Activated T-cell treated with anti-CD3 and anti-CD28 coated beads, Interleukin-2, amount 50 U/mL, for 24 hours (primary cell): Measurements from ENCODE around the gene SUMF1.
A peak's percentile ranks its signal among the peaks of the same experiment; 100 is the strongest.

Source experiments
- DNase-seq: peaks from one replicate; pipeline ENCODE4 v3.0.0-alpha.2; 2020
- H3K27ac Mint-ChIP-seq: 2 replicates; pipeline ENCODE4 v1.8.0; 2020; ENCODE audit warnings: mild to moderate bottlenecking, mixed read lengths
- H3K27me3 Mint-ChIP-seq: 2 replicates; pipeline ENCODE4 v1.8.0; 2020; ENCODE audit warnings: mixed read lengths
- H3K36me3 Mint-ChIP-seq: 2 replicates; pipeline ENCODE4 v1.8.0; 2020; ENCODE audit warnings: low read depth, mixed read lengths
- H3K4me1 Mint-ChIP-seq: 2 replicates; pipeline ENCODE4 v1.8.0; 2020; ENCODE audit warnings: low read depth, mixed read lengths
- H3K4me3 Mint-ChIP-seq: 2 replicates; pipeline ENCODE4 v1.8.0; 2020; ENCODE audit warnings: mild to moderate bottlenecking, moderate library complexity, mixed read lengths
- H3K9me3 Mint-ChIP-seq: 2 replicates; pipeline ENCODE4 v1.8.0; 2020; ENCODE audit warnings: mixed read lengths

Gene SUMF1

DNA sequence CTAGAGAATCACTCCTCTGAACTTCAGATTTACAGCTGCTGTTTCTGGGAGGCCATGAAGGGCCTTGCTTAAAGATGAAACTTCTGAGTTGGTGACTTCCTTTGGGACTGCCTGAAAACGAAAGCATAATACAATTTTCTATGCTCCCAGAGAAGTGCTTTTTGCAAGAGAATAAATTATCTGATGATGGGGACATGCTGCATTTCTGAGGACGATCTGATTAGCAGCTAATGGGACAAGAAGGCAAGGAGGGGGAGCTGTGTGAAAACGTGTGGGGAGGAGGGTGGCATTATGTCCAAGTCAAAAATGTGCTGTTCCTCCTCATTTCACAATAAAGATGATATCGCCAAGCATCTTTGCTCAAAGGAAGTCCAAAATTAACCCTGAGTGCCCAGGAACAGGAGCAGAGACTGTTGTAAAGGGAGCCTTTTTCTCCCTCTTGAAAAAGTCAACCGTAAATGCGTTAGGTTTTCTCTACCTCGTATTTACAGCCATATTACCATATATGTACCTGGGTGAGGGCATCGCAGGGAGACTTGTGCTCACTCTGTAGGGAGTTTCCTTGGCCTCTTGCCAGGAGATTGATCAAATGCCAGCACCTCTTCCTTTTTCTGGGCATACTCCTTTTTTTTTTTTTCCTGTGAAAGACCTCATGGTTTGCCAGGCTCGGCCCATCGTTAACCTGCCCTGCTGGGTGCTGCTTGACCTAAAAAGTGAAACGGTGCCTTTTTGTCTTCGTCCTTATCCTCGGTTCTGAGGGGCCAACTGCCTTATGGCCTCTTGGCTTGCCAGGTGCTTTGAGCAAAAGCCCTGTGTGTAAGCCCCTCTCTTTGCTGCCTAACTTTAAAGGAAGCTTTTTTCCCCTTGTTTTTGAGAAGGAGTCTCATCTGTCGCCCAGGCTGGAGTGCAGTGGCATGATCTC is 37.5 kb upstream of the SUMF1 start:
- Mint-ChIP-seq H3K4me1 (peaks cover 60% of the 10 kb centered on the region), H3K9me3 (no peaks in the 10 kb centered on the region), H3K27me3 (no peaks in the 10 kb centered on the region), H3K4me3 (peak overlapping the region; percentile 58), H3K27ac (peak overlapping the region; percentile 73), H3K36me3 (peaks cover 41% of the 10 kb centered on the region)
- peak; percentile 42 for DNase-seq

GRCh38 chr3:4503050-4503449 is 36.0 kb upstream of the SUMF1 start:
- Mint-ChIP-seq H3K36me3 (peaks cover 43% of the 10 kb centered on the region), H3K4me1 (peaks cover 53% of the 10 kb centered on the region)
- DNase-seq = no peak

GRCh38 chr3:4501927-4502326 is 34.9 kb upstream of the SUMF1 start:
- no peaks in the 10 kb centered on the region for H3K9me3 Mint-ChIP-seq
- no peak for DNase-seq
- H3K27me3 Mint-ChIP-seq = no peaks in the 10 kb centered on the region
- H3K4me3 Mint-ChIP-seq = no peak overlapping the region
- peaks cover 53% of the 10 kb centered on the region for H3K36me3 Mint-ChIP-seq
- H3K4me1 Mint-ChIP-seq = peaks cover 50% of the 10 kb centered on the region
- no peak overlapping the region for H3K27ac Mint-ChIP-seq

More at GRCh38 chr3:4503050-4503449, 36.0 kb upstream of the SUMF1 start:
- H3K9me3 Mint-ChIP-seq = no peaks in the 10 kb centered on the region
- H3K27me3 Mint-ChIP-seq = no peaks in the 10 kb centered on the region
- H3K4me3 Mint-ChIP-seq = no peak overlapping the region
- H3K27ac Mint-ChIP-seq = peak overlapping the region; percentile 73

DNA sequence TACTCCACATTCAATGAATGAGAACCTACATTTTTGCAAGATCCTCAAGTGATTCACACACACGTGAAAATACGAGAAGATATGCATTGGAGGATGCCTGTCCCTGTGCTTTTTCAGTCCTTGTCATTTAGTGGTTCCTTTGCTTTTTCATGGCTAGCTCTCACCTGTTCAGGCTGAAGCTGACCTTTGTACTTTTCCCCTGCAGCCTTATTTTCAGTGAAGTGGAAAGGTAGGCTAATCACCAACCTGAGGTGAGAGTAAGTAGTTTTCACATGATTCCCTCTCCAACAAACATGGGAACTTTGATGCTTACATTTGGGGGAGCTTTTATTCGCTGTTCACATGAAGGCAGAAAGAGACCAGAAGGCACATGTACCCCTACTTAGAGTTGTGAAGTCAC is 34.4 kb upstream of the SUMF1 start:
- Mint-ChIP-seq H3K4me3 (no peak overlapping the region), H3K9me3 (no peaks in the 10 kb centered on the region), H3K27ac (no peak overlapping the region), H3K36me3 (peaks cover 58% of the 10 kb centered on the region), H3K27me3 (no peaks in the 10 kb centered on the region), H3K4me1 (peaks cover 51% of the 10 kb centered on the region)
- DNase-seq = no peak

- H3K36me3 Mint-ChIP-seq = peaks cover 84% of the 10 kb centered on the region
- H3K9me3 Mint-ChIP-seq = no peaks in the 10 kb centered on the region
- H3K4me3 Mint-ChIP-seq = no peak overlapping the region
- H3K4me1 Mint-ChIP-seq = peaks cover 48% of the 10 kb centered on the region
- H3K27ac Mint-ChIP-seq = no peak overlapping the region
- H3K27me3 Mint-ChIP-seq = no peaks in the 10 kb centered on the region
- no peak for DNase-seq
These were observed 31.4 kb upstream of the SUMF1 start for GRCh38 chr3:4498446-4498845.

DNA sequence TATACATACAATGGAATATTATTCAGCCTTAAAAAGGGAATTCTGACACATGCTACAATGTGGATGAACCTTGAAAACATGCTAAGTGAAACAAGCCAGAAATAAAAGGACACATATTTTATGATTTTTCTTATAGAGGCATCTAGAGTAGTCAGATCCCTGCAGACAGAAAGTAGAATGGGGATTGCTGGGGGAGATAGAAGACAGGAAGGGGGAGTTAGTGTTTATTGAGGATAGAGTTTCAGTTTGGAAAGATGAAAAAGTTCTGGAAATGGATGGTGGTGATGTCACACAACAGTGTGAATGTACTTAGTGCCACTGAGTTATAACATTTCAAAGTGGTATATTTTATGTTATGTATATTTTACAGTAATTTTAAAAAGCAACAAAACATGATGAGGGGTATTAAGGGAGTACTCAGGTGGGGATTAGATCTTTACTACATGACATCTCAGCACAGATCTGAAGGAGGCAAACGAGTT is 30.8 kb upstream of the SUMF1 start:
- H3K27me3 Mint-ChIP-seq = no peaks in the 10 kb centered on the region
- H3K27ac Mint-ChIP-seq = no peak overlapping the region
- peaks cover 42% of the 10 kb centered on the region for H3K4me1 Mint-ChIP-seq
- no peak for DNase-seq
- H3K4me3 Mint-ChIP-seq = no peak overlapping the region
- no peaks in the 10 kb centered on the region for H3K9me3 Mint-ChIP-seq
- H3K36me3 Mint-ChIP-seq = peaks cover 80% of the 10 kb centered on the region

DNA sequence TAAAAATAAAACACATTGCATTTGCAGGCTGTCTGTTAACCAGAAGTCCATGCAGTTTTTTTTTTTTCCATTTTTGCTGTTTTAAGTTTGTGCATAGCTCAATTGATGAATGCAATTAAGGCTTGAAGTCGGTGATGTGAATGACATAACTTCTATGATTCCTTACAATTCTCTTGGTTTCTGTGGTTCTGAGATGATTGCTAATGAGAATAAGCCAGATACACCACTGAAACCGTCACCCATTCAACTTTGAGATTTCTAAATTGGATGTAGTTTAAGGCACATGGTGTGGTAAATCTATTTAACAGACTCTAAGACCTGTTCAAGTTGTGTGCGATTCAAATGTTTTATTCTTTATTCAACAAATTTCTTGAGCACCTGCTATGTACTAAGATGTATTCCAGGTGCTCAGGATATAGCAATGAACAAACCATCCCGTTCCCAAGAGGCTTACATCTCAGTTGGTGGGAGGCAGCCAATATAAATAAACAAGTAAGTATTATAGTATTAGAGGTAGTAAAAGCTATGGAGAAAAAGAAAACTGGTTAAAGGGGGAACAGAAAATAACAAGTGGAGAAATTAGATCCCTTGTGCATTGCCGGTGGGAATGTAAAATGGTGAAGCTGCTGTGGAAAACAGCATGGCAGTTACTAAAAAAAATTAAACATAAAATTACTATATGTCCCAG is 30.1 kb upstream of the SUMF1 start:
- no peak overlapping the region for H3K4me3 Mint-ChIP-seq
- peaks cover 85% of the 10 kb centered on the region for H3K36me3 Mint-ChIP-seq
- H3K27ac Mint-ChIP-seq = no peak overlapping the region
- peaks cover 43% of the 10 kb centered on the region for H3K4me1 Mint-ChIP-seq
- no peak for DNase-seq
- H3K27me3 Mint-ChIP-seq = no peaks in the 10 kb centered on the region
- no peaks in the 10 kb centered on the region for H3K9me3 Mint-ChIP-seq

GRCh38 chr3:4496087-4496452 is 29.0 kb upstream of the SUMF1 start:
- Mint-ChIP-seq H3K27me3 (peaks cover 3% of the 10 kb centered on the region), H3K27ac (peak overlapping the region; percentile 22), H3K9me3 (no peaks in the 10 kb centered on the region), H3K4me3 (peak overlapping the region; percentile 93), H3K36me3 (peaks cover 75% of the 10 kb centered on the region), H3K4me1 (peaks cover 49% of the 10 kb centered on the region)
- DNase-seq = no peak

DNA sequence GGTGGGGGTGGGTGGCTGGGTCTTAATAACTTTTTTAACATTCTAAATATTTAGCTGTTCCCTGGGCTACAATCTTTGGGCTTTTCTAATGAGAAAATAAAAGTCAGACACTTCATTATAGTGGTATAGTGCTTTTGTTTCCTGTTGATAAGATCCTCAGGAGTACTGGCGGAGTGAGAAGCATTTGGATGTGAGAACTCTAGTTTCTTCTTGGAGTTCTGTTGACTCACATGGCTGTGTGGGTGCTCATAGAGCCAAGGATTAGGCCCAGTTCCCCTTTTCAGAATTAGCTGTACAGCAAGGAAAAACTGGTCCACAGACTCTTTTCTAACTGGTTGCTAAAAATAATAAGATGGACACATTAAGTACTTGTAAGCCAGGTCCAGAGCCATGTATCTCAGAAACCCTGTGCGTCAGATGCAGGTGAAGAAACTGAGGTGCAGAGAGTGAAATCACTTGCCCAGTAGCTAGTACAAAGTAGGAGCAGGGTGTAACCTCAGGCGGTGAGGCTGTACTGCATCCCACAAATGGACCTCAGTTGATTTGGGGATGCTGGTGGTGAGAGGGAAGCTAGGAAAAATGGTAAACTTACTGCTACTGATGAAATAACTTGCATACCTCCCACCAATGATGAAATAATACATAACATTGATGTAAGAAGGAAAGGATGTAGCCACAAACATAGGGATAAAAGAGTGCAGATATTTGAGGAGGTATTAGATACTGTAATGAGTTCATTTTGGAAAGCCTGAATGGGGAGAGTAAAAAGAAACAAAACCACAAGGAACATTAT is 28.4 kb upstream of the SUMF1 start:
- Mint-ChIP-seq H3K27ac (peak overlapping the region; percentile 22), H3K9me3 (no peaks in the 10 kb centered on the region), H3K4me3 (peak overlapping the region; percentile 93), H3K27me3 (peaks cover 6% of the 10 kb centered on the region), H3K36me3 (peaks cover 69% of the 10 kb centered on the region), H3K4me1 (peaks cover 51% of the 10 kb centered on the region)
- no peak for DNase-seq

GRCh38 chr3:4494895-4495264 is 27.8 kb upstream of the SUMF1 start:
- Mint-ChIP-seq H3K4me3 (peak overlapping the region; percentile 93), H3K36me3 (peaks cover 63% of the 10 kb centered on the region), H3K27ac (peak overlapping the region; percentile 91), H3K27me3 (peaks cover 6% of the 10 kb centered on the region), H3K9me3 (no peaks in the 10 kb centered on the region), H3K4me1 (peaks cover 51% of the 10 kb centered on the region)
- DNase-seq = no peak

DNA sequence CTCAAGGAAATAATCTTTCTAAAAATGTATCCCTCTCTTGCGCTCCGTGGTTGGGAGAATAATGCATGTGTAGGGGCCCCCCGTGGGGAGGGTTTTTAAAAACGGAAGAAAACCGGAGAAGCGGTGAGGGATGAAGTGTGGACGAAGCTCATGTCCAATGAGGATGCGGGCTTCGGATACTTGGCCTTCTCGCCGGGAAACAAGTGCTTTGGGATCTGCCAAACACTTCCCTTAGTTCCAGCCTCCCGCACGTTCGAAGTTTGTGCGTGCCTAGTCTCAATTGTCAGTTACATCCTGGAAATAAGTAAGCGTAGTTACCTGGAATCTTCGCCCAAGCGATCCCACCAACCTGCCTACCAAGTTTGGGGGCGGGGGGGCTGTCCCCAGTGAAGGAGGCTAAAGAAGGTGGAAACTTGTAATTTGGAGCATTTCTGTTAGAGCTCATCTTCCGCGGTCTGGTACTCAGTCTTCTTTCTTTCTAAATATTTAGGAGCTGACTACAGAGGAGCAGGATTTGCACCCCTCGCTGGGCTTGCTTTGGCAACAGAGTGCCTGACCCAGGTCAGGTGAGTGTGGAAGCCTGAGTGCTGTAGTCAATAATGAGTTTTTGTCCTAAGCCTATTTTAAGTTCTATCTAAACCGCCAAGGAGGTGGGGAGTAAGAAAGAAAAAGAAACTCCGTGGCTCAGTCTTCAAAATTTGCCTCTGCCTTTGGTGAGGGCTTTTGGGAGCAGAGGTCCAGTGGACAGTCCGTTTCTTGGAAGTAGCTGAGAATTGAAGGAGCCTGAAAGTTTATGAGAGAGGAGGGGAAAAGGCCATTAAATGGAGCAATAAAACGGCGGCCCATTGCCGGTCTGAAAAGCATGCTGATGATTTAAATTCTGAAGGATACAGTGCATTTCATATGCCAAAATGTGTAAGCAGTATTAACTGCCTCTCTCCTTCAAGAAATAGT is 27.1 kb upstream of the SUMF1 start:
- H3K36me3 Mint-ChIP-seq = peaks cover 58% of the 10 kb centered on the region
- H3K4me3 Mint-ChIP-seq = peak overlapping the region; percentile 93
- H3K4me1 Mint-ChIP-seq = peaks cover 51% of the 10 kb centered on the region
- peak; percentile 54 for DNase-seq
- no peaks in the 10 kb centered on the region for H3K9me3 Mint-ChIP-seq
- peaks cover 6% of the 10 kb centered on the region for H3K27me3 Mint-ChIP-seq
- H3K27ac Mint-ChIP-seq = peak overlapping the region; percentile 91

DNA sequence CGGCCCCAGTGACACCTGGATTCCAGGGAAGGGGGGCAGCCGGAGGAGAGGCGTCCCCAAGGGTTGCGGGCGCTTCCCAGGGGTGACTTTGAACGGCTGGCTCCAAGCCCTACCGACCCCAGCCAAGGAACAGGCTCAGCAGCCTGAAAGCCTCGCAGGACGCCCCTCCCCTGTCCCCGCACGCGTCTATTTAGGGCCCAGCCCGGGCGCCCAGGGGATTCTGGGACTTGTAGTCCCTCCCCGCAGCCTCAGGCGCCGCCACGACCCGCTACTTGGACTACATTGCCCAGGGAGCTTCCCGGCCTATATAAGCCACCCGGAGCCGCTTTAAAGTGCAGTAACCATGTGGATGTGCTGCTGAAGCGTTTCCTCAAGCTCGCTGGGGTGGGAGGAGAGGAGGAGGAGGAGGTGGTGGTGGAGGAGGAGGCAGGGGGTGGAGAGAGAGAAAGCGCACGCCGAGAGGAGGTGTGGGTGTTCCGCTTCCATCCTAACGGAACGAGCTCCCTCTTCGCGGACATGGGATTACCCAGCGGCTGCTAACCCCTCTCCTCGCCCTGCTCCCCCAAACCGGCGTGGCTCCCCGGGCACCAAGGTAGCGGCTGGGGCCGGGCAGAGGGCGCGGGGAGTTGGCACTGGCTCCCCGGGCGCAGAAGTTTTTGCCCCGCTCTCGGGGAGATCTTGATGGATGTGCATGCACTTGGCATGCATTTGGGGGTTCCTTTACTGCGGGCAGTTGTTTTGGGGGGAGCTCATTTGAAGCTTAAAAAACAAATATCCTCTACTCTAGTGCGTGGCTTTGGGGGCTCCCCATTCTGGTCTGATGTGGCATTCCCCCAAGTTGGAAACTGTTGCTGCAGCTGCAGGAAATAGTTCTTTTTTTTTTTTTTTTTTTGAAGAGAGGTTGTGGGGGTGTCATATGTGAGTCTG is 26.2 kb upstream of the SUMF1 start, which contains the start of gene ITPR1:
Gene ITPR1 (plus strand): TSS at position 335 of the 927 bp plus-strand sequence. CDS start 23,144 bp downstream, outside the sequence.
- peaks cover 52% of the 10 kb centered on the region for H3K36me3 Mint-ChIP-seq
- peaks cover 51% of the 10 kb centered on the region for H3K4me1 Mint-ChIP-seq
- peak within 1 kb of the TSS; percentile 93 for H3K4me3 Mint-ChIP-seq
- H3K27ac Mint-ChIP-seq = peak within 1 kb of the TSS; percentile 91
- no peaks in the 10 kb centered on the region for H3K9me3 Mint-ChIP-seq
- peak; percentile 96 for DNase-seq
- peaks cover 6% of the 10 kb centered on the region for H3K27me3 Mint-ChIP-seq
